Activated CD8-positive, alpha-beta T cell treated with anti-CD3 and anti-CD28 coated beads for 36 hours (primary cell): ENCODE data around the gene MRAP. TPM values are rescaled to one million over a fixed set of nuclear protein-coding genes. Genes with fewer than 3 reads are reported as not detected.
"Not testable (repeated sequence)": the region's sequence is repeated elsewhere in the genome, so short reads cannot be mapped to it uniquely, and the experiment has no call there.

Source experiments
- ATAC-seq: fragments of 200-7000 bp; cut with Tn5 transposase; one replicate; pipeline ENCODE4 v1.10.0; 2021; ENCODE audit warnings: mild to moderate bottlenecking, moderate library complexity
- CTCF ChIA-PET: fragments of 350-600 bp; sonication (Branson Sonifier 250); formaldehyde crosslinking; loops from one replicate; lab custom pipeline; 2021; ENCODE audit warnings: antibody characterized with exemption; lab: Charles Lee
- POLR2A ChIA-PET: fragments of 350-600 bp; sonication (Branson Sonifier 250); formaldehyde crosslinking; loops from one replicate; lab custom pipeline; 2021; ENCODE audit warnings: antibody characterized with exemption; lab: Charles Lee
- DNase-seq: peaks from one replicate; pipeline ENCODE4 v3.0.0-alpha.2; 2020
- H3K27ac Mint-ChIP-seq: one replicate; pipeline ENCODE4 v1.8.0; 2021; ENCODE audit warnings: mild to moderate bottlenecking, mixed read lengths
- H3K27me3 Mint-ChIP-seq: one replicate; pipeline ENCODE4 v1.8.0; 2021; ENCODE audit warnings: mixed read lengths
- H3K36me3 Mint-ChIP-seq: one replicate; pipeline ENCODE4 v1.8.0; 2021; ENCODE audit warnings: low read depth, mixed read lengths
- H3K4me1 Mint-ChIP-seq: one replicate; pipeline ENCODE4 v1.8.0; 2021; ENCODE audit warnings: low read depth, mixed read lengths
- H3K4me3 Mint-ChIP-seq: one replicate; pipeline ENCODE4 v1.8.0; 2021; ENCODE audit warnings: mild to moderate bottlenecking, moderate library complexity, mixed read lengths
- H3K9me3 Mint-ChIP-seq: one replicate; pipeline ENCODE4 v1.8.0; 2021; ENCODE audit warnings: mixed read lengths
- intact Hi-C: fragments of 100-400 bp; cut with micrococcal nuclease; formaldehyde crosslinking; loops from one replicate; pipeline ENCODE4 v1.10.0; 2022
- total RNA-seq, 2 experiments: library from RNA; stranded (reverse); gene quantifications; one replicate each; pipeline ENCODE4 v1.2.3, GENCODE V29; 2021
- TF ChIP-seq, protein P1 (sequence below): fragments of 200-600 bp; IDR thresholded peaks from one replicate; pipeline ENCODE4 v1.8.0; 2022; ENCODE audit warnings: antibody characterized with exemption, mild to moderate bottlenecking

Gene MRAP
- total RNA-seq, 2 experiments from 2014 or later, result not detected

- ChIA-PET POLR2A (no interaction called here), CTCF (interaction anchor here (1.1 kb wide), 1 partner anchor 291 kb away, joined by 3 read pairs; no protein-coding TSS in a partner anchor)
Observed at GRCh38 chr21:32309906-32310460, 11.3 kb downstream of the MRAP start.

GRCh38 chr21:32310976-32311375 lies 12.3 kb downstream of the MRAP start:
- H3K9me3 Mint-ChIP-seq, H3K4me3 Mint-ChIP-seq, H3K27me3 Mint-ChIP-seq, POLR2A ChIA-PET, CTCF ChIA-PET, intact Hi-C loops: not testable (repeated sequence)
- ATAC-seq (peak; percentile 67), DNase-seq (peak; percentile 42)
- Mint-ChIP-seq H3K27ac (peak overlapping the region; percentile 32), H3K36me3 (peaks cover 38% of the 10 kb centered on the region), H3K4me1 (peaks cover 13% of the 10 kb centered on the region)

More at GRCh38 chr21:32309906-32310460, 11.3 kb downstream of the MRAP start:
- Mint-ChIP-seq H3K27ac (no peak overlapping the region), H3K4me3 (no peak overlapping the region), H3K4me1 (peaks cover 13% of the 10 kb centered on the region), H3K27me3 (no peaks in the 10 kb centered on the region), H3K9me3 (no peaks in the 10 kb centered on the region), H3K36me3 (peaks cover 38% of the 10 kb centered on the region)
- DNase-seq (no peak), ATAC-seq (no peak)
- intact Hi-C loops, result no loop called here
- TF ChIP-seq, protein P1, sequence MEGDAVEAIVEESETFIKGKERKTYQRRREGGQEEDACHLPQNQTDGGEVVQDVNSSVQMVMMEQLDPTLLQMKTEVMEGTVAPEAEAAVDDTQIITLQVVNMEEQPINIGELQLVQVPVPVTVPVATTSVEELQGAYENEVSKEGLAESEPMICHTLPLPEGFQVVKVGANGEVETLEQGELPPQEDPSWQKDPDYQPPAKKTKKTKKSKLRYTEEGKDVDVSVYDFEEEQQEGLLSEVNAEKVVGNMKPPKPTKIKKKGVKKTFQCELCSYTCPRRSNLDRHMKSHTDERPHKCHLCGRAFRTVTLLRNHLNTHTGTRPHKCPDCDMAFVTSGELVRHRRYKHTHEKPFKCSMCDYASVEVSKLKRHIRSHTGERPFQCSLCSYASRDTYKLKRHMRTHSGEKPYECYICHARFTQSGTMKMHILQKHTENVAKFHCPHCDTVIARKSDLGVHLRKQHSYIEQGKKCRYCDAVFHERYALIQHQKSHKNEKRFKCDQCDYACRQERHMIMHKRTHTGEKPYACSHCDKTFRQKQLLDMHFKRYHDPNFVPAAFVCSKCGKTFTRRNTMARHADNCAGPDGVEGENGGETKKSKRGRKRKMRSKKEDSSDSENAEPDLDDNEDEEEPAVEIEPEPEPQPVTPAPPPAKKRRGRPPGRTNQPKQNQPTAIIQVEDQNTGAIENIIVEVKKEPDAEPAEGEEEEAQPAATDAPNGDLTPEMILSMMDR, result no peak

GRCh38 chr21:32311621-32312020 lies 13.0 kb downstream of the MRAP start:
- Mint-ChIP-seq H3K9me3 (no peaks in the 10 kb centered on the region), H3K27me3 (no peaks in the 10 kb centered on the region), H3K4me1 (peaks cover 13% of the 10 kb centered on the region), H3K27ac (peak overlapping the region; percentile 15), H3K36me3 (peaks cover 43% of the 10 kb centered on the region), H3K4me3 (no peak overlapping the region)
- no peak for DNase-seq
- intact Hi-C loops, result no loop called here
- ChIA-PET CTCF (no interaction called here), POLR2A (interaction anchor here (0.6 kb wide), 1 partner anchor 17 kb away, joined by 3 read pairs; no protein-coding TSS in a partner anchor)
- TF ChIP-seq, protein P1, result no peak
- ATAC-seq, result no peak

DNA sequence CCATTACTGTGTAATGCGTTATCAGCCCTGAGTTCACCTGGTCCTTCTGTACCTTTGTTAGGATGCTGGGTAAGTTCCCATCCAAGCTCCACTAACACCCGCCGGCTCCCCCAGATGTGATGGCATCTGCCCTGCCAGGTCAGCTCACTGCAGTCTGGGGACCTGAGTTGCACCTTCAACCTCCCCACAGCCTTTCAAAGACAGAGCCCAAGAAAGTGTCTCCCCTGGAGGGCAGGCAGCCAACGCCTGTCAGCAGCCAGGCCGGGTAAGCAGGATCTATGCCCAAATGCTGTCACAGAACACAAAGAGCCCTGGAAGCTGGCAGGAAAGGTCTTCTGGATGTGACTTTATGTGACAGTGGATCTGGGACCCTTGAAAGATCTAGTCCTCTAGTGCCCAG lies 13.7 kb downstream of the MRAP start:
- Mint-ChIP-seq H3K4me1 (peaks cover 13% of the 10 kb centered on the region), H3K36me3 (peaks cover 43% of the 10 kb centered on the region)

GRCh38 chr21:32312976-32313375 lies 14.3 kb downstream of the MRAP start:
- TF ChIP-seq, protein P1, result no peak
- Mint-ChIP-seq H3K27me3 (no peaks in the 10 kb centered on the region), H3K4me3 (no peak overlapping the region), H3K27ac (no peak overlapping the region), H3K9me3 (no peaks in the 10 kb centered on the region), H3K4me1 (peaks cover 13% of the 10 kb centered on the region), H3K36me3 (peaks cover 43% of the 10 kb centered on the region)
- intact Hi-C loops, result no loop called here
- ChIA-PET POLR2A (no interaction called here), CTCF (no interaction called here)
- ATAC-seq (no peak), DNase-seq (no peak)

More for the DNA sequence above, 13.7 kb downstream of the MRAP start:
- ATAC-seq (no peak), DNase-seq (no peak)
- TF ChIP-seq, protein P1, result no peak
- intact Hi-C loops, result no loop called here
- H3K27me3 Mint-ChIP-seq, result no peaks in the 10 kb centered on the region
- H3K4me3 Mint-ChIP-seq, result no peak overlapping the region
- POLR2A ChIA-PET, result no interaction called here
- no peaks in the 10 kb centered on the region for H3K9me3 Mint-ChIP-seq
- H3K27ac Mint-ChIP-seq, result no peak overlapping the region
- CTCF ChIA-PET, result no interaction called here
